ENCODE results near the gene WDPCP. TPM values are rescaled to one million over a fixed set of nuclear protein-coding genes. Genes with fewer than 3 reads are reported as not detected.
"Not testable (repeated sequence)": the region's sequence is repeated elsewhere in the genome, so short reads cannot be mapped to it uniquely, and the experiment has no call there.

Gene WDPCP
- polyA plus RNA-seq, 1 donor from 2014 or later = 2.7 TPM

DNA sequence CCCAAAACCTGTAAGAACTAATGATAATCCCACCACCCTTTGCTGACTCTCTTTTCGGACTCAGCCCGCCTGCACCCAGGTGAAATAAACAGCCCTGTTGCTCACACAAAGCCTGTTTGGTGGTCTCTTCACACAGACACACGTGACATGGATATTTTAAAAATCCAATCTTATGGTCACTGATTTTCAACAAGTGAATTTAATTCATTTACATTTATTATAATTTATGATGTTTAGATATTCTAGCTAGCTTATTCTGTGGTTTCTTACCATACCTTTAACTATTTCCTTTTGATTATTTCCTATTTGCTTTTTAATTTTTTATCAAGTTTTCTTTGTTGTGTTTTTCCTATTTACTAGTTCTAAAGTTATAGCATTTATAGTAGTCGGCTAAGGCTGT is 301.8 kb downstream of the WDPCP start:
- H3K4me3 Mint-ChIP-seq = peak overlapping the region in 1 of 4 donors; percentile 56
- H3K4me1 Mint-ChIP-seq, H3K36me3 Mint-ChIP-seq, H3K27me3 Mint-ChIP-seq, H3K27ac Mint-ChIP-seq: not testable (repeated sequence)
- peaks cover 14 to 51% (median 22%) of the 10 kb centered on the region in 3 donors for H3K9me3 Mint-ChIP-seq

DNA sequence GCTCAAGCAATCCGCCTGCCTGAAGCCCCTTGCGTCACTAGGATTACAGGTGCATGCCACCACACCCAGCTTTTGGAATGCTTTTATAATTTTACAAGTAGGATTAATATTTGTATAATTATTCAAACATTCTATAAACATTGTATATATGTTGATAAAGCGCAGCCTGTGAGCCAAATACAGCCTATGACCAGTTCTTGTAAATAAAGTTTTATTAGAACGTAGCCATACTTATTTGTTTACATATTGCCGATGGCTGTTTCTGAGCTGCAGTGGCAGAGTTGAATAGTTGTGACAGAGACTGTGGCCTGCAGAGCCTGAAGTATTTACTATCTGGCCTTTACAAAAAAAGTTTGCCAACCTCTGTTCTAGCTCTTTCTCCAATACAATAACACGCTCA is 305.0 kb downstream of the WDPCP start:
- Mint-ChIP-seq H3K36me3 (peaks cover 10% of the 10 kb centered on the region), H3K4me1 (no peaks in the 10 kb centered on the region), H3K27me3 (no peaks in the 10 kb centered on the region), H3K9me3 (peaks cover 21 to 67% (median 33%) of the 10 kb centered on the region in 3 donors), H3K27ac (no peak overlapping the region), H3K4me3 (no peak overlapping the region)

DNA sequence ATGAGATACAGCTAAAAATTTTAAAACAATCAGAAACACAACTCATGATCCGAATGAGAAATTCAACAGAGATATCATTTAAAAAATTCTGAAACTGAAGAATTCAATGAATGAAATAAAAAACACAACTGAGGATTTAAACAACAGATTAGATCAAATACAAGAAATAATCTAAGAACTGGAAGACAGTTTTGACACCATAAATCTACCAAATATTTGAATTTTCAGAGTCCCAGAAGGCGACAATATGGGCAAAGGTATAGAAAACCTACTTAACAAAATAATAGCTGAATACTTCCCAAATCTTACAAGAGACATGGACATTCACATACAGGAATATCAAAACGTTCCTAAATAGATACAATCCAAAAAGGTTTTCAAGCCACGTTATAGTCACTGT is 315.7 kb downstream of the WDPCP start:
- Mint-ChIP-seq H3K27ac (no peak overlapping the region), H3K27me3 (no peaks in the 10 kb centered on the region), H3K4me3 (no peak overlapping the region), H3K9me3 (peaks cover 20 to 43% (median 23%) of the 10 kb centered on the region in 3 donors), H3K36me3 (peaks cover 29% of the 10 kb centered on the region), H3K4me1 (peaks cover 0 to 4% (median 0%) of the 10 kb centered on the region in 3 donors)

DNA sequence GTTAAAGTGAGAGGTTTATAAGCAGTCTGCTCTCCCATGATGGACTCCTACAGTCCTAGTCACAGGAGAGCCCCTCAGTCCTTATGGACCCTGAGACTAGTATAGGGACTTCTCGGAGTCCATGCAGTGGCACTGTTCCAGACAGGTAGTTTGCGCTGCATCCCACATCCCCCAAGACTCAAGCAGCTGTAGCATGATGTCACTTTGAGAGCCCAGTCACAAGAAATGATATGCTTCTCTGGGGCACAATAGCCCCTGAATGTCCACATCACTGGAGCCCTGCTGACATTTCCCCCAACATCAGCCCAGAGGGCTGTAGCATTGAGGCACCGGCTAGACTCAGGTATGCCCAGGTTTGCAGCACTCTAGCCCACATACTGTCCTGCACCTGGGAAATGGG is 317.6 kb downstream of the WDPCP start:
- peaks cover 31% of the 10 kb centered on the region for H3K36me3 Mint-ChIP-seq
- H3K27ac Mint-ChIP-seq = no peak overlapping the region
- H3K4me1 Mint-ChIP-seq = peaks cover 0 to 4% (median 0%) of the 10 kb centered on the region in 3 donors
- peaks cover 15 to 38% (median 23%) of the 10 kb centered on the region in 3 donors for H3K9me3 Mint-ChIP-seq
- H3K4me3 Mint-ChIP-seq = no peak overlapping the region
- H3K27me3 Mint-ChIP-seq = no peaks in the 10 kb centered on the region

DNA sequence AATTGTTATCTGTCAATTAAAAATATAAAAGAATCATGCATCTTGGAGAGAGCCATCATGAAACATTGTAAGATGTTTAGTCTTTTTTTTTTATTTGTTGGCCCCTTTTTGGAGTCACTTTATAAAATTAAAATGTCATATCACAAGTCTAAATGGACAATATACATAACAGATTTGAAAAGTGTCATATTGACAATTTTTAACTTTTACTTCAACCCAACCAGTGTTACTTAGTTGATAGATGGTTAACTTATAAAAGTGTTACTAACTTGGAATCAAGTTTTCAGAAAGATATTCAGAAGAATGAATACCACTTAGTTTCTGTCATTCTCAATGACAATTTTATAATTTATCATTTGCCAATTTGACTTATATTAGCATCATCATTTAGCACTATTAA is 319.3 kb downstream of the WDPCP start:
- H3K36me3 Mint-ChIP-seq = peaks cover 21% of the 10 kb centered on the region
- H3K27ac Mint-ChIP-seq = no peak overlapping the region
- no peak overlapping the region for H3K4me3 Mint-ChIP-seq
- peaks cover 14 to 30% (median 15%) of the 10 kb centered on the region in 3 donors for H3K9me3 Mint-ChIP-seq
- no peaks in the 10 kb centered on the region for H3K27me3 Mint-ChIP-seq
- no peaks in the 10 kb centered on the region for H3K4me1 Mint-ChIP-seq

DNA sequence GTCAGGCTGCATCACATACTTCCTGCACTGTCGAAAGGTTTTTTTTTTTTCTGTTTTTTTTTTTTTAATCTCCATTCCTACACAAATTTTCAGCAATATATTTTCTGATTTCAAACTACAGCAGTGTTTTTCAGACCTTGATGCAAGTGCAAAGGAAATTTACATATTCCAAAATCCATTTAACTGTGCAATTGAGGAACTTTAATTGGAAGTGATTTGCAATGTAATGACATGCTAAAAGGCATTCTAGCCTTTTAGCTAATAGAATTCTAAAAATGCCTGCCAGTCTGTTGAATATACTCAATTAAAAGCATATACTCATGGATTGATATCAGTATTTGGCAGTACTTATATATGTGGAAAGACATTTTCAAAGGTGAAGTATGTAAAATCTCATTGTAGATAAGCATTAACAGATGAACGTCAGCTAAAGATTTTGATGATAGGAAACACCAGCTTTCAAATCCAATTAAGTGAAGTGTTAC is 327.1 kb downstream of the WDPCP start:
- no peaks in the 10 kb centered on the region for H3K4me1 Mint-ChIP-seq
- H3K27me3 Mint-ChIP-seq = no peaks in the 10 kb centered on the region
- H3K27ac Mint-ChIP-seq = no peak overlapping the region
- peaks cover 10% of the 10 kb centered on the region for H3K36me3 Mint-ChIP-seq
- H3K9me3 Mint-ChIP-seq = peaks cover 0 to 7% (median 5%) of the 10 kb centered on the region in 3 donors
- no peak overlapping the region for H3K4me3 Mint-ChIP-seq

DNA sequence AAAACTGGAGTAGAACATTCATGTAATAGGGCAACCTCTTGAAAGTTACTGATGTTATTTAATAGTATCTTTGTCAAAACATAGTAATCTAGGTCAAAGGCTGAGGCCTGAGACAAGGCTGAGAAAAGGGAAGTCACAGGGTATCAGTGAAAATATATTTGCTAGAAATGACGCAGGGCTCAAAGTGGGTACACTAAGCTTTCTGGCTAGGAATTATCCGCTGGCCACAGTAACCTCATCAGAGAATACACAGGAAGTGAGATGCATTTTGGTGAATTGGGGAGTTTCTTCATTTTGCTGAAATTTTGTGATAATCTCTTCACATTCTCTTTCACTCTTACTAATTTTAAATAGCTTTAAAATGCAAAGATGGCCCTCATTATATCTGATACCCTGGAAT is 330.8 kb downstream of the WDPCP start:
- peak overlapping the region in 1 of 3 donors; percentile 53 for H3K27ac Mint-ChIP-seq
- no peaks in the 10 kb centered on the region for H3K4me1 Mint-ChIP-seq
- H3K27me3 Mint-ChIP-seq = no peaks in the 10 kb centered on the region
- H3K36me3 Mint-ChIP-seq = peaks cover 10% of the 10 kb centered on the region
- H3K9me3 Mint-ChIP-seq = peaks cover 0 to 5% (median 0%) of the 10 kb centered on the region in 3 donors
- no peak overlapping the region for H3K4me3 Mint-ChIP-seq

DNA sequence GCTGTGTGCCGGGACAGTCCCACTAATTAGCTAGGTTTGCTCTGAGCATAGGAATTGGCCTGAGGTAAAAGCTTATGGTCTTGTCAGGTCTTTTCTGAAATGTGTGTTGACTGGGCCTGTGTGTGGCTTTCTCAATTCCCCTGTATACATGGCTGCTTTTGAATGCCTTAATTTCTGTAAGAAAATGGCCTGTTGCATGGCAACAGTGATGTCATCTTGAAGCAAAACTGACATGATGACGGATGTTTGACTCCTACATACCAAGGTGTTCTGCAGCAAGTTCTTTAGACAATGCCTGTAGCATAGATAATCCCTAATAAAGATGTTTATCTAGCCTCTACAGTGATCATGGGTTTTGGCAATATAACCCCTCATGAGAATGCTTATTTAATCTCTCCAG is 339.1 kb downstream of the WDPCP start:
- no peak overlapping the region for H3K27ac Mint-ChIP-seq
- no peak overlapping the region for H3K4me3 Mint-ChIP-seq
- peaks cover 7% of the 10 kb centered on the region for H3K36me3 Mint-ChIP-seq
- no peaks in the 10 kb centered on the region for H3K27me3 Mint-ChIP-seq
- no peaks in the 10 kb centered on the region for H3K4me1 Mint-ChIP-seq
- H3K9me3 Mint-ChIP-seq = peaks cover 4 to 27% (median 6%) of the 10 kb centered on the region in 3 donors

DNA sequence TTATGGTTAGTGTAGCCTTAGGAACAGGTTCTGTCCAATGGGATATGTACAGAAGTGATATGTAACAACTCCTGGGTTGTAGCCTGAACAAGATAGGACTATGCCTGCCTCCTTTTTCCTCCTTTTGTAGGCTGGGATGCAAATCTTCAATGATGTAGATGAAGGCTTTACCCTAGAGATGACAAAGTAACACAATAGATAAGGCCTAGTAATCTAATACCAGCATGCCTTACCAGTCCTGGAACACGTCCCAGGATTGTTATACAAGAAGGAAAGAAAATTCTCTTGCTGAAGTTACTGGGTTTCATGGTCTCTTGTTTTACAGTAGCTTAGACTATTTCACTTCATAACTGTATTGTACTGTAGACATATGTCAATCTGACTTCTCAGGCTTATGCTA is 345.5 kb downstream of the WDPCP start:
- Mint-ChIP-seq H3K27ac (no peak overlapping the region), H3K27me3 (no peaks in the 10 kb centered on the region)

DNA sequence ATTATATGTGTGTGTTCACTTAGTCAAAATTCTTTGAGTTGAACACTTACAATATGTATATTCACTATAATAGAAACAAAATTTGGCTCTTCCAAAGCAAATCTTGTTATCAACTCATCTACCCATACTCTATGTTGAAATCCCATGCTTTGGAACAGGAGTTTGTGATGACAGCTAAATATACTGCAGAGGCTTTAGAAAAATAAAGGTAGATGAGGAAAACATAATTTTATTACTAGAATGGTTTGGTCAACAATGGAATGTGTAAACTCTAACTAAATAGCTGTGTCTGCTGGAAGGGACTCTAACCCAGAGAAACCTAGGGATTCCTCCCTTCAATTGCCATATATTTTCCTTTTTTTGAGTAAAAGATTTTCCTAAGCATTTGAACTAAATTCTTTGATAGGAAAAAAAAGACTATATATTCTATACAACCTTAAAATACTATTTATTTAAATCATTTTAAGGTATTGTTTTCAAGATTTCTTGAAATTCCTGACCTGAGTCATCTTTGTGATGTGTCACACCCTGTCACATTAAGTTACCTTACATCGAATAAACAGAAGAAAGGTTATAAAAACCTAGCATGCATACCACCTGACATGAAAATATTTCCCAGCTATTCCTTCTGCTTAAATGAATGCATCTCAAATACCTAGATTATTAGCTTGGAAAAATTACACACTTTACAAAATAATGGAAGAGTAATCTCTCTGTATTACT is 362.2 kb downstream of the WDPCP start:
- peaks cover under 1 to 8% (median 4%) of the 10 kb centered on the region in 3 donors for H3K9me3 Mint-ChIP-seq
- no peaks in the 10 kb centered on the region for H3K4me1 Mint-ChIP-seq
- peaks cover 14% of the 10 kb centered on the region for H3K36me3 Mint-ChIP-seq
- H3K27ac Mint-ChIP-seq = no peak overlapping the region
- H3K27me3 Mint-ChIP-seq = no peaks in the 10 kb centered on the region
- H3K4me3 Mint-ChIP-seq = no peak overlapping the region

More for the DNA sequence above, 345.5 kb downstream of the WDPCP start:
- Mint-ChIP-seq H3K36me3 (no peaks in the 10 kb centered on the region), H3K4me3 (no peak overlapping the region), H3K9me3 (peaks cover 0 to 6% (median 3%) of the 10 kb centered on the region in 3 donors), H3K4me1 (no peaks in the 10 kb centered on the region)

DNA sequence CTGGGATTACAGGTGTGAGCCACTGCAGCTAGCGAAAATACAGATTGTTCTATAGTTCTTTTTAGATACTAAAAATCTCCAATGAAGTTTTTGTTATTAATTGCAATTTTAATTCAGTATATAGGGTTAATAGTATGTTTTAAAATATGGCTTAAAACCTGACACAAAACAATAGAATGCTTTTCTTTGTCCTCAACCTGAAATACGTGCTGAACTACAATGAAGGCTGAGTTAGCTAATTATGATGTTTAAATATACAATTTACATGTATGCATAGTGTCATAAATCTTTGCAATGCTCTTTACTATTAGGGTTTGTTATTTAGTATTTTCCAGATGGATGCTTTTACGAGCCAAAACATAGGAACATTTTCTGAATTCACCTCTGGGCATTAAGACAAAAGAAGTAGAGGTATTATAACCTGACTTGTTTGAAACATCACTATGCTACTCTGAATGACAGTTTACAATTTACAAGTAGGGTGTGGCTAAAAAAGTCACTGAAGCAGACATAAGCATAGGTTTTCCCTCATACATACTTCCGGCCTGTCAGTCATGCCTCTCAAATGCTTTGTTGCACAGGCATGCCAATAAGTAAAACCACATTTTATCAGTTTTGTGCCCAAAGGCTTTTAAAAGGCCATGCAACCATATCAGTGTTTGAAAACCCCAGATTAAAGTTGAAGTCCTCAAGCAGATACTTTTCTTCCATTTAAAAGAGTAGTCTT is 369.3 kb downstream of the WDPCP start:
- Mint-ChIP-seq H3K9me3 (peaks cover 3 to 7% (median 4%) of the 10 kb centered on the region in 3 donors), H3K4me1 (no peaks in the 10 kb centered on the region), H3K27ac (no peak overlapping the region), H3K27me3 (no peaks in the 10 kb centered on the region), H3K36me3 (peaks cover 7% of the 10 kb centered on the region), H3K4me3 (no peak overlapping the region)

DNA sequence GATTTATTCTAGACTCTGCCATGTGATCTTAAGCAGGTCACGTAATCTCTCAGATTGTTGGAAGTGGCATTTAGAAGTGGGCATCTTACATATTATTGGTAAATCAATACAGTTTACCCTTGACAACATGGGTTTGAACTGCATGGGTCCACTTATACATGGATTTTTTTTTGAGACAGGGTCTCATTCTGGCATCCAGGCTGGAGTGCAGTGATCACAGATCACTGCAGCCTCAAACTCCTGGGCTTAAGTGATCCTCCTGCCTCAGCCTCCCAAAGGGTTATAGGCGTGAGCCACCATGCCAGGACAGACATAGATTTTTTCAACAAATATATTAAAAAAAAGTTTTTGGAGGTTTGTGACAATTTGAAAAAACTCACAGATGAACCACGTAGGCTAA is 393.0 kb downstream of the WDPCP start:
- H3K4me3 Mint-ChIP-seq = no peak overlapping the region
- H3K4me1 Mint-ChIP-seq = no peaks in the 10 kb centered on the region
- no peak overlapping the region for H3K27ac Mint-ChIP-seq
- peaks cover 0 to 5% (median 3%) of the 10 kb centered on the region in 3 donors for H3K9me3 Mint-ChIP-seq
- H3K27me3 Mint-ChIP-seq = no peaks in the 10 kb centered on the region
- H3K36me3 Mint-ChIP-seq = peaks cover 4% of the 10 kb centered on the region

DNA sequence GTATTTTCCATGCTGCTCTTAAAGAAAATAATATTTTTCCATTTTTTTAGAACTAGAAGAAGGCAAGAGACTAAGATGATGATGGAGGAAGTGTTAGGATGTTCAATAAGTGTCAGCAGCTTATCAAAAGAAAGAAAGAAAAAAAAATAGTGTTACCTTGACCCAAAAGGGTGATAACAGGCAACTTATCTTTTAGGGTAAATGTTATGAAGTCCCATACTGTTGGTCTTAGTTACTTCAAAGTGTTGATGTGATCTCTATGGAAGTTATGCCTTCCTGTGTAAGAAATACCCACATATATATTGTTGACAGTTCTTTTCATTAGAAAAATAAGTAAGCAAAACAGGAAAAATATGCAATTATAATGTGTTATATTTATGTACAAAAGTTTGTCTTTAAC is 394.1 kb downstream of the WDPCP start:
- peaks cover 0 to 6% (median 5%) of the 10 kb centered on the region in 3 donors for H3K9me3 Mint-ChIP-seq
- peaks cover 6% of the 10 kb centered on the region for H3K36me3 Mint-ChIP-seq
- H3K4me1 Mint-ChIP-seq = no peaks in the 10 kb centered on the region
- no peaks in the 10 kb centered on the region for H3K27me3 Mint-ChIP-seq
- H3K27ac Mint-ChIP-seq = no peak overlapping the region
- H3K4me3 Mint-ChIP-seq = no peak overlapping the region

DNA sequence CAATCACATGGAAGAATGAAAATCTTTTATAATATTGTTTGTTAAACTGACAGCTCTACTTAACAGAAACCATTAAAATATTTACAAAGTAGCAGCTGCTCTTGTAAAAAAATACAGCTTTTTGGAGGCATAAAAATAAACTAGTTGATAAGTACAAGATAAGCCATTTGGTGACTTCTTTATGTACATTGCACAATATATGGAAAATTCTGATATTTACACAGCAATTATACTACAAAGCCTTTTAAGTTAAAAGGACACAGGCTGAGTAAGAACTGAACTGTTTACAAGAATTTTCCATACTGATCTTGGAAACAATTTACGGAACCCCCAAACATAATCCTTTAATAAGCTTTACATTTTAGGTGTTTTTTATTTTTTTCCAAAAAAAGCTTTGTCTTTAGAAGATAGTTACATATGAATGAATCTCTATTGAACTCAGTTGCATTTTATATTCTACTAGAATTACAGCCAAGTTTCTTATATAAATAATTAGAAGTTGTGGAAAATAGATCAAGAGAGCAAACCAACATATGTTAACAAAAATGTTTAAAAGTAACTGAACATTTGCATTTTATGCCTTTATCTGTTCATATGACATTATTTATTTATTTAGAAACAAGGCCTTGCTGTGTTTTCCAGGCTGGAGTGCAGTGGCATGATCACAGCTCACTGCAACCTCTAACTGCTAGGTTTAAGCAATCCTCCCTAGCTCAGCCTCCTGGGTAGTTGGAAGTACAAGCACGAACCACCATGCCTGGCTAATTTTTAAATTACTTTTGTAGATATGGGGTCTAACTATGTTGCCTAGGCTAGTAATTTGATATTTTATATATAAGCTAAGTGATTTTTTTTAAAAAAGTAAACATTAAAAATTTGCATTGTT is 395.1 kb downstream of the WDPCP start:
- no peaks in the 10 kb centered on the region for H3K27me3 Mint-ChIP-seq
- H3K9me3 Mint-ChIP-seq = peaks cover 2 to 14% (median 8%) of the 10 kb centered on the region in 3 donors
- H3K27ac Mint-ChIP-seq = no peak overlapping the region
- H3K4me1 Mint-ChIP-seq = no peaks in the 10 kb centered on the region
- no peak overlapping the region for H3K4me3 Mint-ChIP-seq
- H3K36me3 Mint-ChIP-seq = peaks cover 7% of the 10 kb centered on the region

All from IgD-negative memory B cell (primary cell).